Fibroblast of upper back skin (primary cell): ENCODE measurements around the gene MET.

Experiments used
- DNase-seq: peaks from one replicate; pipeline ENCODE4 v3.0.0-alpha.2; 2013

MET gene

GRCh38 chr7:116786791-116787443 is 114.9 kb downstream of the MET start:
- no peak for DNase-seq

GRCh38 chr7:116787881-116788280 is 115.9 kb downstream of the MET start:
- DNase-seq = no peak

- no peak for DNase-seq
These were observed 116.7 kb downstream of the MET start for GRCh38 chr7:116788572-116789197.

- no peak for DNase-seq
These were observed 118.0 kb downstream of the MET start for GRCh38 chr7:116790025-116790424.

- DNase-seq = no peak
These were observed 120.8 kb downstream of the MET start for GRCh38 chr7:116792813-116793212.

- no peak for DNase-seq
These were observed 121.9 kb downstream of the MET start for GRCh38 chr7:116793795-116794340.

- DNase-seq = no peak
These were observed 124.5 kb downstream of the MET start for GRCh38 chr7:116796471-116796870.

GRCh38 chr7:116797612-116798011 is 125.6 kb downstream of the MET start:
- DNase-seq = no peak

- DNase-seq = no peak
These were observed 126.2 kb downstream of the MET start for GRCh38 chr7:116798232-116798631.

GRCh38 chr7:116799916-116800315 is 127.9 kb downstream of the MET start:
- no peak for DNase-seq

GRCh38 chr7:116800594-116800993 is 128.6 kb downstream of the MET start:
- DNase-seq = no peak

- DNase-seq = peak; percentile 89
These were observed 129.2 kb downstream of the MET start for GRCh38 chr7:116801092-116801710.

- peak; percentile 81 for DNase-seq
These were observed 130.2 kb downstream of the MET start for GRCh38 chr7:116802144-116802745.

- DNase-seq = peak; percentile 66
These were observed 130.8 kb downstream of the MET start for GRCh38 chr7:116802746-116803152.

- no peak for DNase-seq
These were observed 132.5 kb downstream of the MET start for GRCh38 chr7:116804471-116804870.

GRCh38 chr7:116805100-116805544 is 133.1 kb downstream of the MET start:
- peak; percentile 55 for DNase-seq

GRCh38 chr7:116806046-116806944 is 134.3 kb downstream of the MET start:
- DNase-seq = no peak

GRCh38 chr7:116807011-116807560 is 135.1 kb downstream of the MET start:
- DNase-seq = no peak

GRCh38 chr7:116809636-116810266 is 137.8 kb downstream of the MET start:
- peak; percentile 69 for DNase-seq

GRCh38 chr7:116810267-116811116 is 138.5 kb downstream of the MET start:
- DNase-seq = peak; percentile 48

- DNase-seq = no peak
These were observed 139.8 kb downstream of the MET start for GRCh38 chr7:116811768-116812167.
